Uterus (tissue), 2 donors: Measurements from ENCODE around the gene MRPL43.

Experiments used
- POLR2A ChIP-seq, 2 donors: fragments of 450-650 bp; IDR thresholded peaks; one replicate each; pipeline ENCODE4 v1.6.1; 2016; ENCODE audit warnings: antibody characterized with exemption in 2 of 2, mild to moderate bottlenecking in 1 of 2, moderate library complexity in 1 of 2
- TF ChIP-seq, protein P1 (sequence below), 4 experiments: fragments of 200-600 bp in 2 of 4; fragments of 450-650 bp in 2 of 4; sonication (generic) in 2 of 4; IDR thresholded peaks; one replicate each; pipeline ENCODE4 v1.5.1; 2016 to 2019; ENCODE audit warnings: antibody characterized with exemption in 4 of 4, mild to moderate bottlenecking in 2 of 4, moderate library complexity in 1 of 4

DNA sequence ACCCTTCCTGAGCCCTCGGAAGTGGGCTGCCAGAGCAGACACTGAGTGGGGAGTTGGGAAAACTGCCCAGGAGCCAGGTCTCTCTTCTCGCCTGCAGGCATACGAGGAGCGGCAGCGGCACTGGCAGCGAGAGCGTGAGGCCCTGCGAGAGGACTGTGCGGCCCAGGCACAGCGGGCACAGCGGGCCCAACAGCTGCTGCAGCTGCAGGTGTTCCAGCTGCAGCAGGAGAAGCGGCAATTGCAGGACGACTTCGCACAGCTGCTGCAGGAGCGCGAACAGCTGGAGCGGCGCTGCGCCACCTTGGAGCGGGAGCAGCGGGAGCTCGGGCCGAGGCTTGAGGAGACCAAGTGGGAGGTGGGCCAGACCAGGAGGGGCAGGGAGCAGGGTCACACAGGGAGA lies 18.1 kb upstream of the MRPL43 start:
- TF ChIP-seq, protein P1, sequence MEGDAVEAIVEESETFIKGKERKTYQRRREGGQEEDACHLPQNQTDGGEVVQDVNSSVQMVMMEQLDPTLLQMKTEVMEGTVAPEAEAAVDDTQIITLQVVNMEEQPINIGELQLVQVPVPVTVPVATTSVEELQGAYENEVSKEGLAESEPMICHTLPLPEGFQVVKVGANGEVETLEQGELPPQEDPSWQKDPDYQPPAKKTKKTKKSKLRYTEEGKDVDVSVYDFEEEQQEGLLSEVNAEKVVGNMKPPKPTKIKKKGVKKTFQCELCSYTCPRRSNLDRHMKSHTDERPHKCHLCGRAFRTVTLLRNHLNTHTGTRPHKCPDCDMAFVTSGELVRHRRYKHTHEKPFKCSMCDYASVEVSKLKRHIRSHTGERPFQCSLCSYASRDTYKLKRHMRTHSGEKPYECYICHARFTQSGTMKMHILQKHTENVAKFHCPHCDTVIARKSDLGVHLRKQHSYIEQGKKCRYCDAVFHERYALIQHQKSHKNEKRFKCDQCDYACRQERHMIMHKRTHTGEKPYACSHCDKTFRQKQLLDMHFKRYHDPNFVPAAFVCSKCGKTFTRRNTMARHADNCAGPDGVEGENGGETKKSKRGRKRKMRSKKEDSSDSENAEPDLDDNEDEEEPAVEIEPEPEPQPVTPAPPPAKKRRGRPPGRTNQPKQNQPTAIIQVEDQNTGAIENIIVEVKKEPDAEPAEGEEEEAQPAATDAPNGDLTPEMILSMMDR (IDR thresholded peaks at IDR 0.05), result no peak
- no peak for TF ChIP-seq POLR2A (IDR thresholded peaks at IDR 0.05)
